Fibroblast of lung (primary cell): ENCODE results near the gene RPS6KB1. TPM values are rescaled to one million over a fixed set of nuclear protein-coding genes. Genes with fewer than 3 reads are reported as not detected.
A peak's percentile ranks its signal among the peaks of the same experiment; 100 is the strongest.
"Not testable (repeated sequence)": the region's sequence is repeated elsewhere in the genome, so short reads cannot be mapped to it uniquely, and the experiment has no call there.

Experiments used
- DNase-seq, 2 donors: peaks; one replicate each; pipeline versions ENCODE4 v3.0.0 to v3.0.0-alpha.2; 2010; ENCODE audit warnings: low read depth in 2 of 2
- H2AFZ ChIP-seq: 2 replicates; pipeline ENCODE4 v1.5.1; 2012; ENCODE audit warnings: low read length, control low read depth, inconsistent platforms
- H3K27ac ChIP-seq: 2 replicates; pipeline ENCODE4 v1.5.1; 2011; ENCODE audit warnings: low read length, control low read depth; ENCODE audit not compliant: insufficient read depth
- H3K27me3 ChIP-seq: 2 replicates; pipeline ENCODE4 v1.5.1; 2011; ENCODE audit warnings: mild to moderate bottlenecking, low read length; ENCODE audit not compliant: control insufficient read depth, insufficient read depth
- H3K36me3 ChIP-seq: 2 replicates; pipeline ENCODE4 v1.5.1; 2011; ENCODE audit warnings: low read length; ENCODE audit not compliant: control insufficient read depth, insufficient read depth
- H3K4me1 ChIP-seq: 2 replicates; pipeline ENCODE4 v1.5.1; 2011; ENCODE audit warnings: low read length; ENCODE audit not compliant: control insufficient read depth, insufficient read depth; ENCODE audit errors: extremely low read depth
- H3K4me2 ChIP-seq: 2 replicates; pipeline ENCODE4 v1.5.1; 2011; ENCODE audit warnings: low read length, control low read depth; ENCODE audit not compliant: insufficient read depth; ENCODE audit errors: extremely low read depth
- H3K4me3 ChIP-seq, 4 experiments: fragments of 200-600 bp in 1 of 4; sonication (generic) in 1 of 4; replicated peaks in 1 of 4; 2 replicates each; pipeline ENCODE4 v1.5.1; 2011 to 2016; ENCODE audit warnings: low read length in 4 of 4, low read depth in 3 of 4, mild to moderate bottlenecking in 3 of 4, control low read depth in 2 of 4, inconsistent platforms in 1 of 4, mixed read lengths in 1 of 4; ENCODE audit not compliant: insufficient read depth in 1 of 4; ENCODE audit errors: control extremely low read depth in 1 of 4
- H3K79me2 ChIP-seq: 2 replicates; pipeline ENCODE4 v1.5.1; 2012; ENCODE audit warnings: mild to moderate bottlenecking, low read length, inconsistent platforms; ENCODE audit not compliant: control insufficient read depth, insufficient read depth
- H3K9ac ChIP-seq: 2 replicates; pipeline ENCODE4 v1.5.1; 2011; ENCODE audit warnings: mild to moderate bottlenecking, low read length, control low read depth; ENCODE audit not compliant: insufficient read depth
- H3K9me3 ChIP-seq: 2 replicates; pipeline ENCODE4 v1.5.1; 2012; ENCODE audit warnings: low read depth, low read length; ENCODE audit not compliant: control insufficient read depth, insufficient read depth
- H4K20me1 ChIP-seq: 2 replicates; pipeline ENCODE4 v1.5.1; 2011; ENCODE audit warnings: low read length; ENCODE audit not compliant: control insufficient read depth, insufficient read depth; ENCODE audit errors: extremely low read depth
- CTCF ChIP-seq, 2 donors: IDR thresholded peaks in 1 of 2; conservative IDR thresholded peaks in 1 of 2; 1 replicate in 1 of 2; 2 replicates in 1 of 2; pipeline ENCODE4 v1.5.1; 2011 to 2012; ENCODE audit warnings: low read length in 2 of 2, control low read depth in 1 of 2, inconsistent platforms in 1 of 2, low read depth in 1 of 2, mild to moderate bottlenecking in 1 of 2
- EZH2 ChIP-seq: IDR thresholded peaks from 2 replicates; pipeline ENCODE4 v1.5.1; 2012; ENCODE audit warnings: low read length, control low read depth, mild to moderate bottlenecking; ENCODE audit errors: missing control alignments
- polyA plus RNA-seq, 2 donors: library from polyadenylated mRNA; depleted of rRNA in 1 of 2; stranded (reverse) in 1 of 2; unstranded in 1 of 2; fragments of >200 nt; gene quantifications; 2 replicates each; pipeline ENCODE4 v1.2.1, GENCODE V29; 2011 to 2012; ENCODE audit warnings: missing spikeins in 1 of 2
- total RNA-seq: library from RNA; depleted of rRNA; stranded (reverse); fragments of >200 nt; gene quantifications from 2 replicates; pipeline ENCODE4 v1.2.1, GENCODE V29; 2014

The RPS6KB1 gene
- total and polyA plus RNA-seq, 2 donors (not counting 1 experiment from before 2014, with no cell fraction given), result 16.0 to 21.3 TPM

GRCh38 chr17:59848778-59849177 lies 44.1 kb upstream of the RPS6KB1 start:
- H4K20me1 ChIP-seq, result no peaks in the 10 kb centered on the region
- no peaks in the 10 kb centered on the region for H3K27me3 ChIP-seq
- DNase-seq, result peak; percentile 61 to 94
- no peak overlapping the region for H3K4me3 ChIP-seq
- no peak for TF ChIP-seq CTCF (conservative IDR thresholded peaks at IDR 0.05 in 1 of 2, IDR thresholded peaks at IDR 0.05 in 1 of 2; ENCODE audit: low read depth in 1 of 2, low read length in 2 of 2)
- TF ChIP-seq EZH2, result no peak
- no peaks in the 10 kb centered on the region for H3K79me2 ChIP-seq
- H3K4me1 ChIP-seq, result peaks cover 22% of the 10 kb centered on the region
- no peak overlapping the region for H3K4me2 ChIP-seq
- no peaks in the 10 kb centered on the region for H3K9me3 ChIP-seq
- no peaks in the 10 kb centered on the region for H3K36me3 ChIP-seq
- no peak overlapping the region for H2AFZ ChIP-seq
- H3K27ac ChIP-seq, result no peak overlapping the region
- no peak overlapping the region for H3K9ac ChIP-seq

GRCh38 chr17:59850311-59850710 lies 42.6 kb upstream of the RPS6KB1 start:
- H3K9me3 ChIP-seq, H3K27ac ChIP-seq, H3K36me3 ChIP-seq, H3K4me3 ChIP-seq, H3K9ac ChIP-seq, DNase-seq, H3K79me2 ChIP-seq, H4K20me1 ChIP-seq, H3K4me2 ChIP-seq, H3K27me3 ChIP-seq, H2AFZ ChIP-seq: not testable (repeated sequence)
- peaks cover 22% of the 10 kb centered on the region for H3K4me1 ChIP-seq

- Histone ChIP-seq H3K9me3 (no peaks in the 10 kb centered on the region), H3K27me3 (no peaks in the 10 kb centered on the region), H3K27ac (peak overlapping the region; percentile 83), H2AFZ (no peak overlapping the region), H3K4me3 (no peak overlapping the region), H3K36me3 (no peaks in the 10 kb centered on the region), H3K4me2 (peak overlapping the region; percentile 42), H3K4me1 (peaks cover 16% of the 10 kb centered on the region), H3K9ac (peak overlapping the region; percentile 33), H3K79me2 (no peaks in the 10 kb centered on the region), H4K20me1 (no peaks in the 10 kb centered on the region)
- DNase-seq, result peak; percentile 88 to 100
- TF ChIP-seq CTCF (conservative IDR thresholded peaks at IDR 0.05 in 1 of 2, IDR thresholded peaks at IDR 0.05 in 1 of 2; ENCODE audit: low read depth in 1 of 2, low read length in 2 of 2), result no peak
- TF ChIP-seq EZH2, result no peak
These were observed 41.2 kb upstream of the RPS6KB1 start for GRCh38 chr17:59851439-59852375.

- Histone ChIP-seq H3K4me1 (peaks cover 12% of the 10 kb centered on the region), H3K9ac (peak overlapping the region; percentile 48), H3K27ac (peak overlapping the region; percentile 83)
- H3K27me3 ChIP-seq, DNase-seq, H3K4me2 ChIP-seq, H3K4me3 ChIP-seq, H2AFZ ChIP-seq, H3K9me3 ChIP-seq, H4K20me1 ChIP-seq, H3K79me2 ChIP-seq, H3K36me3 ChIP-seq: not testable (repeated sequence)
These were observed 40.1 kb upstream of the RPS6KB1 start for GRCh38 chr17:59852847-59853167.
